Upper lobe of right lung (tissue), 1 donor: ENCODE data around the gene MCAT. TPM values are rescaled to one million over a fixed set of nuclear protein-coding genes. Genes with fewer than 3 reads are reported as not detected.

Experiments used
- ATAC-seq: fragments of 200-7000 bp; cut with Tn5 transposase; one replicate; pipeline ENCODE4 v1.9.1; 2020; ENCODE audit warnings: mild to moderate bottlenecking, moderate library complexity
- DNase-seq: peaks from one replicate; pipeline ENCODE4 v3.0.0-alpha.2; 2020
- H3K27ac ChIP-seq: fragments of 200-600 bp; one replicate; pipeline ENCODE4 v1.8.0; 2022
- H3K27me3 ChIP-seq: fragments of 200-600 bp; one replicate; pipeline ENCODE4 v1.8.0; 2022; ENCODE audit warnings: mild to moderate bottlenecking
- H3K36me3 ChIP-seq: fragments of 200-600 bp; one replicate; pipeline ENCODE4 v1.8.0; 2022
- H3K4me1 ChIP-seq: fragments of 200-600 bp; one replicate; pipeline ENCODE4 v1.8.0; 2022
- H3K4me3 ChIP-seq: fragments of 200-600 bp; one replicate; pipeline ENCODE4 v1.8.0; 2022; ENCODE audit warnings: mild to moderate bottlenecking
- H3K9me3 ChIP-seq: fragments of 200-600 bp; one replicate; pipeline ENCODE4 v1.8.0; 2022
- CTCF ChIP-seq: fragments of 200-600 bp; IDR thresholded peaks from one replicate; pipeline ENCODE4 v1.8.0; 2022; ENCODE audit warnings: antibody characterized with exemption
- intact Hi-C: fragments of 100-400 bp; cut with DNase I; formaldehyde crosslinking; loops from one replicate; pipeline ENCODE4 v1.11.0; 2022
- total RNA-seq: library from RNA; stranded (reverse); fragmentation: NEBNext Ultra II Directional; extraction: Animal tissue kit (Norgen Biotek cat#: 25700); gene quantifications from one replicate; pipeline ENCODE4 v1.2.1, GENCODE V29; 2021
- donor health status: DM: no; HTN: yes; CAD: no; lungs with severe emphysema.

MCAT gene
- total RNA-seq, 1 donor from 2014 or later: 12.1 TPM

DNA sequence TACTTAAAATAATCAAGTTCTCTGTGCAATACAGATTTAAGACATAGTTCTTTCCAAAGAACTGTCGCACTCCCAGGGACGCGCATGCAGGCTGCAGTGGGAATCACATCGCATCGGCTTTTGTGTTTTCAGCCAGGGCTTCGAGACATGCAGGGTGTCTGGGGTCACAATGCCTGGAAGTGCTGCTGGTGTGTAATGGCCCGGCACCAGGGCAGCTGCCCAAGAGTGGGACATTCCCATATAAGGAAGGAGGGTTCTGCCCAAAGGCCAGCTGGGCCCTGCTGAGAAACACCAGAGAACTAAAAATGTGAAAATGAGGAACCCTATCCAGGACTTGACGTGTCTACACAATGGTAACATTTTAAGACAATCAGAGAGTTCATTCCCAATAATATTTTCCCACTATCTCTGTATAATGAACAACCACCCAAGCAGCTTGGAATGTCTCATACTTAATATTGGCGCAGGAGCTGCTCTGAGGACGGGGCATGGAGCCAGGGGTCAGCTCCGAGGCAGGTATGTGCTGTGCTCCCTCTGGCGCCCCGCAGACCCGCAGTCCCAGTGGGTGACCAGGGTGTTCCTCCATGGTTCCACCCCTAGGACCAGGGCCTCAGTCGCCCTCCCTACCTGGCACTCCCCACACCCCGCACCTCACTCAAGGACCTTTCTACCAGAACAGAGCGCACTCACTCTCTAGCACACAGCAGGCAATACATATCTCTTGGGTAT is 11.3 kb downstream of the MCAT start:
- Histone ChIP-seq H3K4me1 (peaks cover 21% of the 10 kb centered on the region), H3K27me3 (no peaks in the 10 kb centered on the region), H3K9me3 (no peaks in the 10 kb centered on the region), H3K27ac (no peak overlapping the region), H3K4me3 (no peak overlapping the region), H3K36me3 (peaks cover 36% of the 10 kb centered on the region)
- ATAC-seq (no peak), DNase-seq (no peak)
- TF ChIP-seq CTCF: no peak
- intact Hi-C loops: no loop called here

DNA sequence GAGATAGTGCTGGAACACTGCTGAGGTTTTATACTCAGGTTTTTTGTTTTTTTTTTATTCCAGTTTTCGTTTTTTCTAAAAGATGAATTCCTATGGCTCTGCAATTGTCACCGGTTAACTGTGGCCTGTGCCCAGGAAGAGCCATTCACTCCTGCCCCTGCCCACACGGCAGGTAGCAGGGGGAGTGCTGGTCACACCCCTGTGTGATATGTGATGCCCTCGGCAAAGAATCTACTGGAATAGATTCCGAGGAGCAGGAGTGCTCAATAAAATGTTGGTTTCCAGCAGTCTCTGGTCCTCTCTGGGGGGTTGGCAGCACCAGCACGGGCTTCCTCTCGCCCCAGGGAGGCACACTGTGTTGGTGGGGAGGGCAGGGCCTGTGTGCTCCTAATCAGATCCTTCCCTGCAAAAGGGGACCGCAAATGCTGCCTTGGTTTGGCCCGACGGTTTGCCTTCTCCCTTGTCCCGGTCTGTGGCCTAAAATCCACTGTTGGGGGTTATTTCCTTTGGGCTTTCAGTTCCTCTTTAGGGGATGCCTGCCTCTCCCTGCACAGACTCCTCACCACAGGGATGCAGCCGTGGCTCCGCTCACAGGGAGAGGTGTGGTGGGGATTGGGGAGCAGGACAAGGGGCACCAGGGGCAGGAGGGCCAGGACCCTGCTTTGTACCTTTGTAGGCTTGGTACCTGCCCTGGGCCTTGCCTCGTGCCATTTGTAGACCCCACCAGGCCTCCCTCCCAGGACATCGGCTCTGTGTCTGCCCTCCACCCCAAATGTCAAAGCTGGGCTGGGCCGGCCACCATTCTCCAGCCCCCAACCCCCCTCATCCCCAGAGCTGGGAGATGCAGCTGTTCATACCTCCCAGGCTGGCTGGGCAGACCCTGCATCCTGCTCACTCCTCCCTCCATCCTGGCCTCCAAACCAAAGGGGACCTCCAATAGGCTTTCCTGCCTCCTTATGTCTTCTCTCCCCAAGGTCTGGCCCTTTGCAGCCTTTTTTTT is 13.5 kb downstream of the MCAT start:
- DNase-seq (no peak), ATAC-seq (peak; percentile 5)
- Histone ChIP-seq H3K27ac (no peak overlapping the region), H3K4me1 (peaks cover 9% of the 10 kb centered on the region), H3K27me3 (no peaks in the 10 kb centered on the region), H3K36me3 (peaks cover 23% of the 10 kb centered on the region), H3K9me3 (no peaks in the 10 kb centered on the region), H3K4me3 (no peak overlapping the region)
- no peak for TF ChIP-seq CTCF
- intact Hi-C loops: no loop called here

GRCh38 chr22:43128928-43129424 is 14.2 kb downstream of the MCAT start:
- Histone ChIP-seq H3K27me3 (no peaks in the 10 kb centered on the region), H3K36me3 (peaks cover 15% of the 10 kb centered on the region), H3K9me3 (no peaks in the 10 kb centered on the region), H3K4me3 (no peak overlapping the region), H3K4me1 (peaks cover 9% of the 10 kb centered on the region), H3K27ac (no peak overlapping the region)
- intact Hi-C loops: no loop called here
- TF ChIP-seq CTCF: no peak
- ATAC-seq: peak; percentile 18
- DNase-seq: no peak

DNA sequence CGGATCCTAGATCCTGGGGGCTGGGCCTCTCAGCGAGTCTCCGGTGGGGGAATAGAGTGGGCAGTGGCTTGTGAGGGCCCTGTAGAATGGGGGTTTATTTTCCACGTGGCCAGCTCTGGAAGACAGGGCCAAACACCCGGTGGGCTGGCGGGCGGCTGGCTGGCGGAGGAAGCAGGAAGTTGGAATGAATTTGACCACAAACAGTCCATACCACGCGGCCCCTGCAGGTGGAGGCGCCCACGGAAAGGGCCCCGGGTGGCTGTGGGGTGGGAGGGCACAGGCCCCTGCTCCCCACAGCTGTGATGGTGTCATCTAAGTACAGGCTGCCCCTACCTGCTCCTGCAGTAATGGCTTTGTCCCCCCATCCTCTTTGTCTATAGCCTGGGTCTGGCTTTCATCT is 15.1 kb downstream of the MCAT start:
- no peaks in the 10 kb centered on the region for H3K27me3 ChIP-seq
- no peaks in the 10 kb centered on the region for H3K9me3 ChIP-seq
- H3K4me1 ChIP-seq: peaks cover 9% of the 10 kb centered on the region
- intact Hi-C loops: no loop called here
- DNase-seq (no peak), ATAC-seq (no peak)
- H3K27ac ChIP-seq: no peak overlapping the region
- no peak for TF ChIP-seq CTCF
- H3K4me3 ChIP-seq: no peak overlapping the region
- H3K36me3 ChIP-seq: peaks cover 11% of the 10 kb centered on the region

- Histone ChIP-seq H3K27ac (no peak overlapping the region), H3K4me3 (no peak overlapping the region), H3K9me3 (no peaks in the 10 kb centered on the region)
These were observed 15.9 kb downstream of the MCAT start for GRCh38 chr22:43127166-43127908.

More at GRCh38 chr22:43127166-43127908, 15.9 kb downstream of the MCAT start:
- intact Hi-C loops: no loop called here
- Histone ChIP-seq H3K36me3 (peaks cover 3% of the 10 kb centered on the region), H3K27me3 (no peaks in the 10 kb centered on the region), H3K4me1 (peaks cover 9% of the 10 kb centered on the region)
- ATAC-seq (no peak), DNase-seq (no peak)
- no peak for TF ChIP-seq CTCF
